ENCODE data around the gene SLC49A4. TPM values are rescaled to one million over a fixed set of nuclear protein-coding genes. Genes with fewer than 3 reads are reported as not detected.
A peak's percentile ranks its signal among the peaks of the same experiment; 100 is the strongest.
"Not testable (repeated sequence)": the region's sequence is repeated elsewhere in the genome, so short reads cannot be mapped to it uniquely, and the experiment has no call there.

The SLC49A4 gene, protein sequence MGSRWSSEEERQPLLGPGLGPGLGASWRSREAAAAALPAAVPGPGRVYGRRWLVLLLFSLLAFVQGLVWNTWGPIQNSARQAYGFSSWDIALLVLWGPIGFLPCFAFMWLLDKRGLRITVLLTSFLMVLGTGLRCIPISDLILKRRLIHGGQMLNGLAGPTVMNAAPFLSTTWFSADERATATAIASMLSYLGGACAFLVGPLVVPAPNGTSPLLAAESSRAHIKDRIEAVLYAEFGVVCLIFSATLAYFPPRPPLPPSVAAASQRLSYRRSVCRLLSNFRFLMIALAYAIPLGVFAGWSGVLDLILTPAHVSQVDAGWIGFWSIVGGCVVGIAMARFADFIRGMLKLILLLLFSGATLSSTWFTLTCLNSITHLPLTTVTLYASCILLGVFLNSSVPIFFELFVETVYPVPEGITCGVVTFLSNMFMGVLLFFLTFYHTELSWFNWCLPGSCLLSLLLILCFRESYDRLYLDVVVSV
- 1 to 10 TPM; 1.4 to 1.7 TPM for total RNA-seq

DNA sequence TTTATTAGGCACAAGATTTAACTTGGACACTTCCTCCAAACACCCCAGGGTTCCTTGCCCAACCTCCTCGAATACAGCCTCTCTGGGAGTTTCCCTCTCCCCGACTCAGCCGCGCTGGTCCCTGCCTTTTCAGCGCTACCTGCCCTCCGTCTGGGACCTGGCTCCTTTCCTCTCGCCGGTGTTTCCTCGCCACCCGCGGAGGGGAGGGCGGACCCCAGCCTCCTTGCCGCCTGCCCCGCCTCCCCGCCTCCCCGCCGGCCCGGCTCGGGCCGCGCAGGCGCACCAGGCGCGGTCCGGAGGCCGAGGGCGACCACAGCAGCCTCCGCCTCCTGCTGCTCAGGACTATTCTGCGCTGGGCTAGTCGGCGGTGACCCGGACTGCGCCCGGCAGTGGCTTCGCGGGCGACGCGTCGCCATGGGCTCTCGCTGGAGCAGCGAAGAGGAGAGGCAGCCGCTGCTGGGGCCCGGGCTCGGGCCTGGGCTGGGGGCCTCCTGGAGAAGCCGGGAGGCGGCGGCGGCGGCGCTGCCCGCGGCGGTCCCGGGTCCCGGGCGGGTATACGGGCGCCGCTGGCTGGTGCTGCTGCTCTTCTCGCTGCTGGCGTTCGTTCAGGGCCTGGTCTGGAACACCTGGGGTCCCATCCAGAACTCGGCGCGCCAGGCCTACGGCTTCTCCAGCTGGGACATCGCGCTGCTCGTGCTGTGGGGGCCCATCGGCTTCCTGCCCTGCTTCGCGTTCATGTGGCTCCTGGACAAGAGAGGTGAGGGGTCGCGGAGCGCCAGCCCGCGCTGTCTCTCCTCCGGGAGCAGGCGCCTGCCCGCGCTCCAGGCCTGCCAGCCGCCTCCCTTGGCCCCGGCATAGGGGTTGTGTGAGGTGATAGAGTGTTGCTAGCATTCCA lies at the start of gene SLC49A4:
TSS of gene SLC49A4 (plus strand) at position 291 of the 895 bp plus-strand sequence. CDS start at position 415, 124 bp downstream.
- H3K27ac Mint-ChIP-seq = peak within 1 kb of the TSS; percentile 80
- peaks cover 27% of the 10 kb centered on the region for H3K4me1 Mint-ChIP-seq (ENCODE audit: low read depth)
- no peaks in the 10 kb centered on the region for H3K9me3 Mint-ChIP-seq
- peak within 1 kb of the TSS; percentile 86 for H3K4me3 Mint-ChIP-seq
- CTCF ChIA-PET = interaction anchor here (0.6 kb wide), 1 partner anchor 40 kb away, joined by 4 read pairs; no protein-coding TSS in a partner anchor
- H3K36me3 Mint-ChIP-seq (ENCODE audit: low read depth) = no peaks in the 10 kb centered on the region
- H3K27me3 Mint-ChIP-seq (ENCODE audit: low read depth) = no peaks in the 10 kb centered on the region
- intact Hi-C loops (cut with micrococcal nuclease) = loop anchor here (1.0 to 10.0 kb wide), 8 partner anchors 98 to 1250 kb away; partner anchors contain the start of genes DTX3L, FAM162A, GOLGB1 and PARP14
- DNase-seq = peak; percentile 57

DNA sequence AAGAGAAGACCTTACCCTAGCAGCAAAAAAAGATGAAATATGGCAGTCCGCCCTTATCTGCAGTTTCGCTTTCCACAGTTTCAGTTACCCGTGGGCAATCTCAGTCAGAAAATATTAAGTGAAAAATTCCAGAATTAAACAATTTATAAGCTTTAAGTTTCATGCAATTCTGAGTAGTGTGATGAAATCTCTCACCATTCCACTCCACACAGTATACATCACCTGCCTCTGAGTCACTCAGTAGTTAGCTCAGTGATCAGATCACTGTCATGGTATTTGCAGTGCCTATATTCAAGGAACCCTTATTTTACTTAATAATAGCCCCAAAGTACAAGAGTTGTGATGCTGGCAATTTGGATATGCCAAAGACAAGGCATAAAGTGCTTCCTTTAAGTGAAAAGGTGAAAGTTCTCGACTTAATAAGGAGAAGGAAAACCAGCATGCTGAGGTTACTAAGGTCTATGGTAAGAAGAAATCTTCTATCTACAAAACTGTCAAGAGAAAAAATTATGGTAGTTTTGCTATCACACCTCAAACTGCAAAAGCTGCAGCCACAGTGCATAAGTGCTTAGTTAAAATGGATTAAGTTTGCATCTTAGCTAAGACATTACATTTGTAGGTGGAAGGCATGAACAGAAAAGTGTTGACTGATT lies 49.4 kb upstream of the SLC49A4 start:
- no peak overlapping the region for H3K27ac Mint-ChIP-seq

GRCh38 chr3:122747295-122747694 lies 47.6 kb upstream of the SLC49A4 start:
- intact Hi-C loops (cut with micrococcal nuclease); CTCF ChIA-PET; H3K27me3 Mint-ChIP-seq (ENCODE audit: low read depth); DNase-seq; H3K4me1 Mint-ChIP-seq (ENCODE audit: low read depth); H3K27ac Mint-ChIP-seq; H3K9me3 Mint-ChIP-seq; H3K4me3 Mint-ChIP-seq: not testable (repeated sequence)
- H3K36me3 Mint-ChIP-seq (ENCODE audit: low read depth) = peaks cover 28% of the 10 kb centered on the region

More for the DNA sequence above, 49.4 kb upstream of the SLC49A4 start:
- CTCF ChIA-PET = interaction anchor here (0.6 to 0.9 kb wide), 2 partner anchors 197 to 284 kb away, joined by 3 to 4 read pairs; no protein-coding TSS in a partner anchor
- intact Hi-C loops (cut with micrococcal nuclease) = no loop called here
- DNase-seq = no peak
- H3K27me3 Mint-ChIP-seq (ENCODE audit: low read depth) = no peaks in the 10 kb centered on the region
- H3K9me3 Mint-ChIP-seq = peaks cover 5% of the 10 kb centered on the region
- peaks cover 2% of the 10 kb centered on the region for H3K4me1 Mint-ChIP-seq (ENCODE audit: low read depth)
- peaks cover 35% of the 10 kb centered on the region for H3K36me3 Mint-ChIP-seq (ENCODE audit: low read depth)
- no peak overlapping the region for H3K4me3 Mint-ChIP-seq

DNA sequence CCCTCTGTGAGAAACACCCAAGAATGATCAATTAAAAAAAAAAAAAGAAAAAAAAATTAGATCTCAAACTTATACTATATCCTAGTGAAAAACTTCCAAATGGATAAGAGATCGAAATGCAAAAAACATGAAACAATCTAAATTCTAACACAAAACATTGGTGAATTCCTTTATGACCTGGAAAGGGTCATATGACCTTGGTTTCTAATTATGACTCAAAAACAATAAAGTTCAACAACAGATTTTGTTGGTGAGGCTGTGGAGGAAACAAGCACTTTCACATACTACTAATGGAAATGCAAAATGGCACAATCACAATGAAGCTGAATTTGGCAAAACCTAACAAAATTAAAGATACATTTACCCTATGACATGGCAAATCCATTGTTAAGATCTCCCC lies 46.5 kb upstream of the SLC49A4 start:
- Mint-ChIP-seq H3K27me3 (ENCODE audit: low read depth) (no peaks in the 10 kb centered on the region), H3K27ac (no peak overlapping the region), H3K4me3 (no peak overlapping the region), H3K36me3 (ENCODE audit: low read depth) (peaks cover 22% of the 10 kb centered on the region), H3K4me1 (ENCODE audit: low read depth) (peaks cover 2% of the 10 kb centered on the region), H3K9me3 (no peaks in the 10 kb centered on the region)
- CTCF ChIA-PET = no interaction called here
- DNase-seq = no peak
- intact Hi-C loops (cut with micrococcal nuclease) = no loop called here

GRCh38 chr3:122754929-122755328 lies 39.9 kb upstream of the SLC49A4 start:
- no peaks in the 10 kb centered on the region for H3K4me1 Mint-ChIP-seq (ENCODE audit: low read depth)
- CTCF ChIA-PET = interaction anchor here (0.6 to 1.7 kb wide), 18 partner anchors 11 to 660 kb away, joined by 3 to 8 read pairs (median 3); partner anchors contain the start of gene SEMA5B
- H3K36me3 Mint-ChIP-seq (ENCODE audit: low read depth) = peaks cover 10% of the 10 kb centered on the region
- DNase-seq = peak; percentile 26
- no peaks in the 10 kb centered on the region for H3K27me3 Mint-ChIP-seq (ENCODE audit: low read depth)
- no peak overlapping the region for H3K4me3 Mint-ChIP-seq
- intact Hi-C loops (cut with micrococcal nuclease) = loop anchor here (1.0 to 10.0 kb wide), 3 partner anchors 187 to 500 kb away; no protein-coding TSS in a partner anchor
- H3K9me3 Mint-ChIP-seq = no peaks in the 10 kb centered on the region
- H3K27ac Mint-ChIP-seq = no peak overlapping the region

GRCh38 chr3:122755491-122755890 lies 39.4 kb upstream of the SLC49A4 start:
- CTCF ChIA-PET = interaction anchor here (0.6 to 1.7 kb wide), 18 partner anchors 11 to 660 kb away, joined by 3 to 8 read pairs (median 3); partner anchors contain the start of genes SEMA5B and SLC49A4
- peaks cover 9% of the 10 kb centered on the region for H3K36me3 Mint-ChIP-seq (ENCODE audit: low read depth)
- no peak for DNase-seq
- H3K4me1 Mint-ChIP-seq (ENCODE audit: low read depth) = no peaks in the 10 kb centered on the region
- intact Hi-C loops (cut with micrococcal nuclease) = loop anchor here (1.0 to 10.0 kb wide), 3 partner anchors 187 to 499 kb away; no protein-coding TSS in a partner anchor
- H3K27me3 Mint-ChIP-seq (ENCODE audit: low read depth) = no peaks in the 10 kb centered on the region
- H3K27ac Mint-ChIP-seq = no peak overlapping the region
- H3K9me3 Mint-ChIP-seq = no peaks in the 10 kb centered on the region
- no peak overlapping the region for H3K4me3 Mint-ChIP-seq

- Mint-ChIP-seq H3K9me3 (no peaks in the 10 kb centered on the region), H3K27me3 (ENCODE audit: low read depth) (no peaks in the 10 kb centered on the region), H3K36me3 (ENCODE audit: low read depth) (peaks cover 5% of the 10 kb centered on the region), H3K4me3 (no peak overlapping the region), H3K27ac (no peak overlapping the region), H3K4me1 (ENCODE audit: low read depth) (no peaks in the 10 kb centered on the region)
- DNase-seq = no peak
- intact Hi-C loops (cut with micrococcal nuclease) = loop anchor here (5.0 to 10.0 kb wide), 2 partner anchors 183 to 496 kb away; no protein-coding TSS in a partner anchor
- CTCF ChIA-PET = interaction anchor here (0.6 to 1.3 kb wide), 2 partner anchors 18 to 269 kb away, joined by 5 to 8 read pairs; no protein-coding TSS in a partner anchor
Measured at GRCh38 chr3:122758877-122759560, 35.9 kb upstream of the SLC49A4 start.

DNA sequence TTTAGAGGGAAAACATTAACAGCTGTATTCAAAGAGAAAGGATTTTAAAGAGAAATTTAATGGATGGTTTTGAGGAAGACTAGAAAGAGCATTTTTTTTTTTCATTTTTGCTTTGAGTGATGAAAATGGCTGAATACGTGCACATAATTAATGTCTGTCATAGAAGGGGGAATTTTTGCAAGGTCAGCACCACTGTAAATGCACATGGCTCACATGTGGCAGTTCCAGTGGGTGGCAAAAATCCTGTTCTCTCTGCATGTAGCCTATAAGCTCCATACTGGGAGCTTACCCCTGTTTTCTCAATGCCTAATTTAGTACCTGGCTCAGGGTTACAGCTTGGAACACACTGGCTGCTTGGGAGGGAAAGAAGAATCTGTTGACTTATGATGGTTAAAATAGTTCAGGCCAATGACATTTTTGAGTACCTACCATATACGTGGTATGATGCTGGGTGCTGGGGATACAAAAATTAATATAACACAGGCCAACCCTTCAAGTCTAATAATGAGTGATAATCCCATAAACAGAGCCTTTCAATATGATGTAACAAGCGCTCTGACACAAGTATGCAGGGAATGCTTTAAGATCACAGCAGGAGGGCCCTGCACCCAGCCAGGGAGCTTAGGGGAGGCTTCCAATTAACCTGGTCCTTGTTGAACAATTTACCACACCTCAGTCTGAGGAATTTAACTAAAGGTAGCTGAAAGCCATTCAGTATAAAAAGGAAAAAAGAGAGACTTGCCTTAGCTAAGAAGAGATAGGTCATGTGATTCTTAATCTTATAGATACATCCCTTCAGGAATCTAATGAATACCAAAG lies 34.2 kb upstream of the SLC49A4 start:
- DNase-seq = no peak
- CTCF ChIA-PET = interaction anchor here (0.7 to 1.3 kb wide), 3 partner anchors 79 to 268 kb away, joined by 3 to 8 read pairs (median 3); no protein-coding TSS in a partner anchor
- H3K27ac Mint-ChIP-seq = no peak overlapping the region
- no peaks in the 10 kb centered on the region for H3K4me1 Mint-ChIP-seq (ENCODE audit: low read depth)
- no peaks in the 10 kb centered on the region for H3K27me3 Mint-ChIP-seq (ENCODE audit: low read depth)
- intact Hi-C loops (cut with micrococcal nuclease) = no loop called here
- H3K36me3 Mint-ChIP-seq (ENCODE audit: low read depth) = no peaks in the 10 kb centered on the region
- H3K4me3 Mint-ChIP-seq = no peak overlapping the region
- no peaks in the 10 kb centered on the region for H3K9me3 Mint-ChIP-seq

DNA sequence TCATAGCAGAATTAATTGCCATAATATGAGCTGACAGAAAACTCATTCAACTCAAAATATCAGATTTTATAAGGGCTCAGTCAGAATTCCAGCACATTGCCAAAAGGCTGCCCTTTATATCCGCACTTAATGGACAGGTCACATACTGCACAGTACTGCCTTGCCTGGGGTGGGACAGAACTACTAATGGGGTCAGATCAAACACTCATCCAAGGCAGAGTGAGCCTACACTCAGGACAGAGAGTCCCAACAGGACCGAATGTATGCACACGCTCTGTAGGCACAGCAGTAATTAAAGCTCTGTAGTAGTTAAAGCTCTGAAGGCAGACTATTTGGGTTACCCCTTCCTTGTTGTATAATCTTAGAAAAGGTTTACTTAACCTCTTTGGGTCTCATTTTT lies 28.4 kb upstream of the SLC49A4 start:
- Mint-ChIP-seq H3K4me1 (ENCODE audit: low read depth) (no peaks in the 10 kb centered on the region), H3K27me3 (ENCODE audit: low read depth) (no peaks in the 10 kb centered on the region), H3K36me3 (ENCODE audit: low read depth) (peaks cover 4% of the 10 kb centered on the region), H3K27ac (no peak overlapping the region), H3K4me3 (no peak overlapping the region), H3K9me3 (no peaks in the 10 kb centered on the region)
- intact Hi-C loops (cut with micrococcal nuclease) = no loop called here
- no peak for DNase-seq
- CTCF ChIA-PET = interaction anchor here (1.3 kb wide), 1 partner anchor 10 kb away, joined by 5 read pairs; no protein-coding TSS in a partner anchor

- no peak overlapping the region for H3K27ac Mint-ChIP-seq
- no peaks in the 10 kb centered on the region for H3K27me3 Mint-ChIP-seq (ENCODE audit: low read depth)
- no peak for DNase-seq
- CTCF ChIA-PET = interaction anchor here (1.3 kb wide), 1 partner anchor 11 kb away, joined by 5 read pairs; no protein-coding TSS in a partner anchor
- no peaks in the 10 kb centered on the region for H3K4me1 Mint-ChIP-seq (ENCODE audit: low read depth)
- intact Hi-C loops (cut with micrococcal nuclease) = no loop called here
- peaks cover 4% of the 10 kb centered on the region for H3K36me3 Mint-ChIP-seq (ENCODE audit: low read depth)
- no peaks in the 10 kb centered on the region for H3K9me3 Mint-ChIP-seq
- H3K4me3 Mint-ChIP-seq = no peak overlapping the region
Measured at GRCh38 chr3:122767540-122768372, 27.1 kb upstream of the SLC49A4 start.
